Measurements from ENCODE around the gene GRK5. TPM values are rescaled to one million over a fixed set of nuclear protein-coding genes. Genes with fewer than 3 reads are reported as not detected.

The GRK5 gene
- total RNA-seq, 1 experiment from 2014 or later = 4.6 TPM

GRCh38 chr10:119441921-119442757, 234.8 kb downstream of the GRK5 start:
- no peak for DNase-seq (ENCODE audit: low spot score)

DNA sequence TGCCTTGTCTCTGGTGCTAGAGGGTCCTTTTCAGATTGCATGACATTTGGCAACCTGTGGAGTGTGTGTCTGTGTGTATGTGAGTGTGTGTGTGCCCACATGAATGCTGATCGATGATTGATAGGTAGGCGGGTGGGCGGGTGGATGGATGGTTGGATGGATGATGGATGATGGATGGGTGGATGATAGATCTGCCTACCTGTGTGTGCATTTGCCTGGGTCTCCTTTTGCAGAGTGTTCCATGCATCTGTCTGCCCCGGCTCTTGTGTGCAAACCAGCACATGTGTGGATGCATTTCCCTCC, 235.3 kb downstream of the GRK5 start:
- DNase-seq (ENCODE audit: low spot score) = no peak

GRCh38 chr10:119443441-119443840, 236.1 kb downstream of the GRK5 start:
- no peak for DNase-seq (ENCODE audit: low spot score)

GRCh38 chr10:119443970-119444660, 236.7 kb downstream of the GRK5 start:
- no peak for DNase-seq (ENCODE audit: low spot score)

GRCh38 chr10:119444866-119445265, 237.5 kb downstream of the GRK5 start:
- DNase-seq (ENCODE audit: low spot score) = no peak

GRCh38 chr10:119445311-119445934, 238.1 kb downstream of the GRK5 start:
- peak; percentile 83 for DNase-seq (ENCODE audit: low spot score)

GRCh38 chr10:119445935-119446317, 238.6 kb downstream of the GRK5 start:
- no peak for DNase-seq (ENCODE audit: low spot score)

- no peak for DNase-seq (ENCODE audit: low spot score)
These were observed 239.3 kb downstream of the GRK5 start for GRCh38 chr10:119446441-119447277.

- DNase-seq (ENCODE audit: low spot score) = no peak
These were observed 240.1 kb downstream of the GRK5 start for GRCh38 chr10:119447421-119447820.

- DNase-seq (ENCODE audit: low spot score) = no peak
These were observed 240.6 kb downstream of the GRK5 start for GRCh38 chr10:119447823-119448546.

DNA sequence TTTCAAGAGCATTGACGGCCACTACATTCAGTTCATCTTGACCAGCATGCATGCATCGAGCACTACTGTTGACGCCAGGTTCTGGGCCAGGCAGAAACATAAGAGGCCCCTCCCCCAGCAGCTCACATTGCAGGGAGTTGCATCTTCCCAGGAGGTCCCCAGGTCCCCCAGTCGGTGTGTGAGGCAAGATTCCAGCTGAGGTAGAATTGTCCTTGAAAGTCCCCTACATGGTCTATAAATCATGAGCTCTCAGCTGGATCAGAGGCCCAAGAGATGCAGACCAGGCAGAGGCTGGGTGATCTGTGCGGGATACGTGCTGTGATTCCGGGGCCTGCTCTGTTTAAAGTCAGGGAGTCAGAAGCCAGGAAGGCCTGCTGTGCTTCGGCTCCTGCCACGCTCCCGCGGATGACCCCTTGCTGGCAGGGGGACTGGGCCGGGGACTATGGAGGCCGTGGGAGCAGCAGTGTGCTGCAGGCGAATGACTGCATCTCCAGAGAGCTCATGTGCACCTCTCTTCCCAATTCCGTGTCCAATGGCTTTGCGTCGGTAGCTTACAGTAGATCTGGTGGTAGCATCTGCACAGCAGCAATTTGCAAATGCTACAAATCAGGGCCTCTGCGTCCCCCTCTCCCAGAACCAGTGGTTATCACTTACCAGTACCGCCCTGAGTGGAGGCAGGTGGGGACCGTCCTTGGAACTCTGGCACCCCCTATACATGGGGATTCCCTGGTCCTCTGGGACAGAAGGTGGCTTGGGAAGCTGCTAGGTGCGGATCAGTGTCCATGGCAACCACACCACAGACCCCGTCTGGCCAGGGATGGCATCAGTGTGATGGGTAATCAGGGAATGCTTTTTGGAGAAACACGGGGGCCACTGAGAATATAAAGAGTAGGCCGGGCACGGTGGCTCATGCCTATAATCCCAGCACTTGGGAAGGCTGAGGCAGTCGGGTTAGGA, 241.5 kb downstream of the GRK5 start:
- no peak for DNase-seq (ENCODE audit: low spot score)

GRCh38 chr10:119449760-119450461, 242.5 kb downstream of the GRK5 start:
- no peak for DNase-seq (ENCODE audit: low spot score)

DNA sequence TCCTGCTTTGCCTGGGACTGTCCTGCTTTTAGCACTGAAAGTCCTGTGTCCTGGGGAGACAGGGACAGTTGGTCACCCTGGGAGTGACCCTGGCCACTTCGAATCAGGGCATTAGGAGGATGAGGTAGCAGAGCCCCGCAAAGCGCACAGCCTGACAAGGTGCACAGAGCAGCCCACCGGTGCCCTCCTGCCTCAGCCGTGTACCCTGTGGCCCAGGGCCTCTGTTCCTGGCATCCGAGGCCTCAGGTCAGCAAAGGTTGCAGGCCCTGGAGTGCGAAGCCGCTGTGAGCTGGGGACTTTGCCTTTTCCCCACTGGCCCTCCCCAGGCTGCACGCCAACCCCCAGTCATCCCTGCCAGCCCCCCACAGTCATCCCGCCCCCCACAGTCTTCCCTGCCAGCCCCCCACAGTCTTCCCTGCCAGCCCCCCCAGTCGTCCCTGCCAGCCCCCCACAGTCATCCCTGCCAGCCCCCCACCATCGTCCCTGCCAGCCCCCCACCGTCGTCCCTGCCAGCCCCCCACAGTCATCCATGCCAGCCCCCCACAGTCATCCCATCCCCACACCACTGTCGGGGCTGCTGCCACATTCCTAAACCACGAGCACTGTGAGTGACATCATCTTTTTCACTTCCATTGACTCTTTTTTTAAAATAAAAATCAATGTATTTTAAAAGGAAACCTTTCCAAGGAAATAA, 243.4 kb downstream of the GRK5 start:
- DNase-seq (ENCODE audit: low spot score) = no peak

DNA sequence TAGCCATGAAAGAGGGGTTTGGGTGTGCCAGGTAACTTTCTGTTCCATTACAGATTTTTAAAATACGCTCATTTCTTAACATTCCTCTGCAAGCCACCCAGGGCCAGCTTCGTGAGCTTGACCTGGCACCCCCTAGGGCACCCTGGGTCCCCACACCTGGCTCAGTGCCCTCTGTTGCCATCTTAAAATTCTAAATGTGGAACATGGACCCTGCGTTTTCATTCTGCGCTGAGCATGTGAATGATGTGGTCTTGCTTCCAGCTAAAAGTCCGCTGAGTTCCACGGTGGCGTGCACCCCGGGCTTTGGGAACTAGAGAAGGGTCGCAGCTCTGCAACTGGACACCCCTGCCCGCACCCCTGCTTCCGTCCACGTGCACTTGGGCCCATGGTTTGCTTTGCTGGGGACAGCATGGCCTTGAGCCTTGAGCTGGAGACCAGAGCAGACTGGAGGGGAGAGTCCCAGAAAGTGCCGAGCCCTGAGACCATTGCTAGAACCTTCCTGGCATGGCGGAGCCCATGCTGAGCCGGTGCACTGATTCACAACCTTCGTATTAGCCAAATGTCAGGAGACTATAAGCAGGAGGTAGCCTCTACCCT, 244.0 kb downstream of the GRK5 start:
- DNase-seq (ENCODE audit: low spot score) = no peak

DNA sequence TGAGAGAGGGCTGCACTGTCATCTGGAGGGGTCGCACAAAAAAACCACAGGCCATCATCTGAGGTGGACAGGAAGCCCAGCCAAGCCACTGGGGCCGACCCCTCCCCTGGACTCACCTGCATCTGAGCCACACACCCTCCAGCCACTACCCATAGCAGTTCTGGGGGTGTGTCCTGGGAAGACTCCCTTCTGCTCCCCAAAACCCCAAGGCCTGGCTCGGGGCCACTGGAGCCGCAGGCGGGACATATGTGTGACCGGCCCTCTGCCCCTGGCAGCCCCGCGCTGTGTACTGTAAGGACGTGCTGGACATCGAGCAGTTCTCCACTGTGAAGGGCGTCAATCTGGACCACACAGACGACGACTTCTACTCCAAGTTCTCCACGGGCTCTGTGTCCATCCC, 245.0 kb downstream of the GRK5 start:
- no peak for DNase-seq (ENCODE audit: low spot score)

GRCh38 chr10:119453313-119453712, 245.9 kb downstream of the GRK5 start:
- no peak for DNase-seq (ENCODE audit: low spot score)

- DNase-seq (ENCODE audit: low spot score) = no peak
These were observed 246.9 kb downstream of the GRK5 start for GRCh38 chr10:119454316-119454715.

GRCh38 chr10:119454990-119455389, 247.6 kb downstream of the GRK5 start:
- DNase-seq (ENCODE audit: low spot score) = no peak

All from HT-29 (cell line).